SH-SY5Y (cell line): Measurements from ENCODE around the gene TMEM165.

Source experiments
- GATA2 ChIP-seq: IDR thresholded peaks from 2 replicates; pipeline ENCODE4 v1.6.1; 2011; ENCODE audit warnings: mild to moderate bottlenecking, low read depth, low read length
- GATA3 ChIP-seq: IDR thresholded peaks from 2 replicates; pipeline ENCODE4 v1.6.1; 2011; ENCODE audit warnings: low read depth, mild to moderate bottlenecking, low read length, moderate library complexity

- TF ChIP-seq GATA2, result no peak
- no peak for TF ChIP-seq GATA3
Observed at GRCh38 chr4:55381502-55381901, 14.3 kb upstream of the TMEM165 start.
